Neural progenitor cell (in vitro differentiated cells): ENCODE results near the gene CCDC91.

Experiments
- EZH2 ChIP-seq: fragments of 200-600 bp; sonication (generic); IDR thresholded peaks from 2 replicates; pipeline ENCODE4 v1.6.1; 2017; ENCODE audit warnings: antibody characterized with exemption, mild to moderate bottlenecking, moderate library complexity
- EZH2phosphoT487 ChIP-seq: fragments of 200-600 bp; sonication (generic); IDR thresholded peaks from 2 replicates; pipeline ENCODE4 v1.6.1; 2017; ENCODE audit warnings: antibody characterized with exemption
- TF ChIP-seq, protein P1 (sequence below): fragments of 200-600 bp; sonication (generic); IDR thresholded peaks from 2 replicates; pipeline ENCODE4 v1.5.1; 2017; ENCODE audit warnings: antibody characterized with exemption, mild to moderate bottlenecking

DNA sequence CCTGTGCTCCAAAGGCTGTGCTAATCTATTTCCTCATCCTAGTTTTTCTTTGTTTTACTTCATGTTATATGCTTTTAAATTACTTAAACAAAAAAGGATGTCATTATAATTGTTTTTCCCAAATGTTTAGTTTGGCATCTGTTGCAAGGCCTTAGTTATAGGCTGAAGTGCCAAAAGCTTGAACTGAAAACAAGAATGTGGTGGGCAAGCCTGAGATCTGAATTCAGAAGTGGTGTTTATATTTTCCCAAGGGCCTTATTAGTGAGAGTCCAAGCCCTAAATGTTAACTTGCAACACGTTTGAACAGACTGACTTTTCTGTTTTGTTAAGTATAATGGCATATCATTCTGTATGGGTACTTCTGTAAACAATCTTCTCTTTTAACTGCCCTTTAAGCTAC, 326.8 kb downstream of the CCDC91 start:
- TF ChIP-seq, protein P1, sequence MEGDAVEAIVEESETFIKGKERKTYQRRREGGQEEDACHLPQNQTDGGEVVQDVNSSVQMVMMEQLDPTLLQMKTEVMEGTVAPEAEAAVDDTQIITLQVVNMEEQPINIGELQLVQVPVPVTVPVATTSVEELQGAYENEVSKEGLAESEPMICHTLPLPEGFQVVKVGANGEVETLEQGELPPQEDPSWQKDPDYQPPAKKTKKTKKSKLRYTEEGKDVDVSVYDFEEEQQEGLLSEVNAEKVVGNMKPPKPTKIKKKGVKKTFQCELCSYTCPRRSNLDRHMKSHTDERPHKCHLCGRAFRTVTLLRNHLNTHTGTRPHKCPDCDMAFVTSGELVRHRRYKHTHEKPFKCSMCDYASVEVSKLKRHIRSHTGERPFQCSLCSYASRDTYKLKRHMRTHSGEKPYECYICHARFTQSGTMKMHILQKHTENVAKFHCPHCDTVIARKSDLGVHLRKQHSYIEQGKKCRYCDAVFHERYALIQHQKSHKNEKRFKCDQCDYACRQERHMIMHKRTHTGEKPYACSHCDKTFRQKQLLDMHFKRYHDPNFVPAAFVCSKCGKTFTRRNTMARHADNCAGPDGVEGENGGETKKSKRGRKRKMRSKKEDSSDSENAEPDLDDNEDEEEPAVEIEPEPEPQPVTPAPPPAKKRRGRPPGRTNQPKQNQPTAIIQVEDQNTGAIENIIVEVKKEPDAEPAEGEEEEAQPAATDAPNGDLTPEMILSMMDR, result no peak
- no peak for TF ChIP-seq EZH2
- no peak for TF ChIP-seq EZH2phosphoT487
